H9 (cell line): Measurements from ENCODE around the gene NCKAP5L. TPM values are rescaled to one million over a fixed set of nuclear protein-coding genes. Genes with fewer than 3 reads are reported as not detected.

Source experiments
- DNase-seq: peaks from one replicate; pipeline ENCODE4 v3.0.0-alpha.2; 2017
- H2AFZ ChIP-seq: one replicate; pipeline ENCODE4 v1.6.1; 2013; ENCODE audit warnings: mild to moderate bottlenecking, low read length, control low read depth, moderate library complexity
- H2AK5ac ChIP-seq: 2 replicates; pipeline ENCODE4 v1.6.1; 2013; ENCODE audit warnings: low read length, control low read depth, mixed read lengths; ENCODE audit not compliant: insufficient read length
- H2BK120ac ChIP-seq: one replicate; pipeline ENCODE4 v1.6.1; 2013; ENCODE audit warnings: low read depth, mild to moderate bottlenecking, low read length, control low read depth, inconsistent platforms; ENCODE audit not compliant: poor library complexity, severe bottlenecking
- H2BK12ac ChIP-seq: 2 replicates; pipeline ENCODE4 v1.6.1; 2013; ENCODE audit warnings: low read length, control low read depth, mixed read lengths, low read depth; ENCODE audit not compliant: insufficient read length
- H2BK15ac ChIP-seq: 2 replicates; pipeline ENCODE4 v1.6.1; 2013; ENCODE audit warnings: low read depth, low read length, control low read depth
- H2BK20ac ChIP-seq: one replicate; pipeline ENCODE4 v1.6.1; 2013; ENCODE audit warnings: low read depth, mild to moderate bottlenecking, low read length, control low read depth, inconsistent platforms; ENCODE audit not compliant: poor library complexity, severe bottlenecking
- H2BK5ac ChIP-seq: 2 replicates; pipeline ENCODE4 v1.6.1; 2013; ENCODE audit warnings: low read length, control low read depth, mixed read lengths; ENCODE audit not compliant: insufficient read length
- H3K14ac ChIP-seq: 2 replicates; pipeline ENCODE4 v1.6.1; 2013; ENCODE audit warnings: low read length, control low read depth; ENCODE audit not compliant: insufficient read depth
- H3K18ac ChIP-seq: 2 replicates; pipeline ENCODE4 v1.6.1; 2013; ENCODE audit warnings: low read depth, mild to moderate bottlenecking, mixed read lengths, low read length, control low read depth; ENCODE audit not compliant: insufficient read length
- H3K23ac ChIP-seq: 2 replicates; pipeline ENCODE4 v1.6.1; 2013; ENCODE audit warnings: low read length, control low read depth, mixed read lengths, low read depth; ENCODE audit not compliant: insufficient read length
- H3K23me2 ChIP-seq: 2 replicates; pipeline ENCODE4 v1.6.1; 2013; ENCODE audit warnings: low read depth, mild to moderate bottlenecking, mixed read lengths, low read length, control low read depth; ENCODE audit not compliant: insufficient read length, poor library complexity, severe bottlenecking
- H3K27ac ChIP-seq: 2 replicates; pipeline ENCODE4 v1.5.1; 2013; ENCODE audit warnings: low read length, control low read depth, mixed read lengths, low read depth; ENCODE audit not compliant: insufficient read length
- H3K27me3 ChIP-seq: 2 replicates; pipeline ENCODE4 v1.6.1; 2013; ENCODE audit warnings: low read length, control low read depth, inconsistent platforms; ENCODE audit not compliant: insufficient read depth
- H3K4ac ChIP-seq: 2 replicates; pipeline ENCODE4 v1.6.1; 2013; ENCODE audit warnings: low read depth, mild to moderate bottlenecking, control low read depth, inconsistent platforms, low read length, moderate library complexity
- H3K4me1 ChIP-seq: 2 replicates; pipeline ENCODE4 v1.6.1; 2013; ENCODE audit warnings: low read length, control low read depth, inconsistent platforms; ENCODE audit not compliant: insufficient read depth
- H3K4me2 ChIP-seq: 2 replicates; pipeline ENCODE4 v1.6.1; 2013; ENCODE audit warnings: low read length, control low read depth, mixed read lengths; ENCODE audit not compliant: insufficient read length, insufficient read depth
- H3K56ac ChIP-seq: 2 replicates; pipeline ENCODE4 v1.6.1; 2013; ENCODE audit warnings: low read depth, mild to moderate bottlenecking, mixed read lengths, low read length, control low read depth; ENCODE audit not compliant: insufficient read length
- H3K79me1 ChIP-seq: 2 replicates; pipeline ENCODE4 v1.6.1; 2013; ENCODE audit warnings: low read depth, mild to moderate bottlenecking, moderate library complexity, low read length, control low read depth, inconsistent platforms; ENCODE audit not compliant: insufficient read depth, poor library complexity, severe bottlenecking
- H3K79me2 ChIP-seq: 2 replicates; pipeline ENCODE4 v1.6.1; 2013; ENCODE audit warnings: low read length, control low read depth, inconsistent platforms; ENCODE audit not compliant: insufficient read depth
- H3K9ac ChIP-seq: 2 replicates; pipeline ENCODE4 v1.6.1; 2013; ENCODE audit warnings: low read length, control low read depth, mixed read lengths; ENCODE audit not compliant: insufficient read length; ENCODE audit errors: extremely low read depth
- H3K9me3 ChIP-seq: one replicate; pipeline ENCODE4 v1.6.1; 2013; ENCODE audit warnings: low read depth, low read length, inconsistent platforms; ENCODE audit not compliant: control insufficient read depth
- H3T11ph ChIP-seq: one replicate; pipeline ENCODE4 v1.6.1; 2013; ENCODE audit warnings: mild to moderate bottlenecking, low read length, control low read depth, inconsistent platforms
- H4K20me1 ChIP-seq: one replicate; pipeline ENCODE4 v1.6.1; 2013; ENCODE audit not compliant: control insufficient read depth, insufficient read length, insufficient read depth
- H4K5ac ChIP-seq: 2 replicates; pipeline ENCODE4 v1.6.1; 2013; ENCODE audit warnings: low read depth, mild to moderate bottlenecking, mixed read lengths, low read length, control low read depth; ENCODE audit not compliant: insufficient read length
- H4K8ac ChIP-seq: replicated peaks from 2 replicates; pipeline ENCODE4 v1.6.1; 2013; ENCODE audit warnings: low read length, control low read depth, mixed read lengths, low read depth; ENCODE audit not compliant: insufficient read length
- H4K91ac ChIP-seq: 2 replicates; pipeline ENCODE4 v1.6.1; 2013; ENCODE audit warnings: low read depth, mild to moderate bottlenecking, moderate library complexity, mixed read lengths, low read length, control low read depth; ENCODE audit not compliant: insufficient read length
- H3K27ac Mint-ChIP-seq, 3 experiments: 2 replicates in 2 of 3; 3 replicates in 1 of 3; pipeline ENCODE4 v1.8.0; 2020 to 2021; ENCODE audit warnings: mixed read lengths in 3 of 3, mild to moderate bottlenecking in 1 of 3, moderate library complexity in 1 of 3
- H3K27me3 Mint-ChIP-seq: 2 replicates; pipeline ENCODE4 v1.8.0; 2021; ENCODE audit warnings: low read depth, mild to moderate bottlenecking, moderate library complexity, mixed read lengths
- H3K36me3 Mint-ChIP-seq, 3 experiments: 2 replicates in 2 of 3; 3 replicates in 1 of 3; pipeline ENCODE4 v1.8.0; 2020 to 2021; ENCODE audit warnings: low read depth in 3 of 3, mixed read lengths in 3 of 3; ENCODE audit not compliant: insufficient read depth in 1 of 3
- H3K4me1 Mint-ChIP-seq, 2 experiments: 2 replicates each; pipeline ENCODE4 v1.8.0; 2020; ENCODE audit warnings: mixed read lengths in 2 of 2
- H3K4me3 Mint-ChIP-seq, 2 experiments: 2 replicates in 1 of 2; 3 replicates in 1 of 2; pipeline ENCODE4 v1.8.0; 2020 to 2021; ENCODE audit warnings: mild to moderate bottlenecking in 2 of 2, mixed read lengths in 2 of 2, moderate library complexity in 1 of 2
- H3K9me3 Mint-ChIP-seq, 2 experiments: 2 replicates in 1 of 2; 3 replicates in 1 of 2; pipeline ENCODE4 v1.8.0; 2020; ENCODE audit warnings: mild to moderate bottlenecking in 2 of 2, mixed read lengths in 2 of 2, moderate library complexity in 1 of 2
- CTCF ChIP-seq: fragments of 200-600 bp; sonication (generic); conservative IDR thresholded peaks from 3 replicates; pipeline ENCODE4 v1.8.0; 2021; ENCODE audit warnings: antibody characterized with exemption, mild to moderate bottlenecking
- WGBS: extraction: QIAGEN DNeasy Blood & Tissue Kit; methylation state at CpG from one replicate; pipeline ENCODE4 v1.1.7; 2013; ENCODE audit warnings: missing lambda C conversion rate, low lambda C conversion rate, mixed read lengths; ENCODE audit not compliant: insufficient read length; ENCODE audit errors: extremely low coverage; 5-methylcytosine and 5-hydroxymethylcytosine counted together
- total RNA-seq: library from RNA; stranded (reverse); gene quantifications from 2 replicates; pipeline ENCODE4 v1.2.1, GENCODE V29; 2021

NCKAP5L gene
- total RNA-seq, 1 experiment from 2014 or later, result 27.7 TPM

GRCh38 chr12:49827051-49827400 is 1.2 kb downstream of the NCKAP5L start:
- H3K27ac Mint-ChIP-seq, result peak overlapping the region in 2 of 3 experiments; percentile 77 to 88; a peak in 3 of 7 replicates
- Histone ChIP-seq H2AFZ (no peak overlapping the region), H2BK15ac (no peak overlapping the region), H3K4me1 (peaks cover 2% of the 10 kb centered on the region), H3K18ac (no peak overlapping the region), H3K27ac (no peak overlapping the region), H3K79me1 (peaks cover 4% of the 10 kb centered on the region), H3K4ac (no peak overlapping the region), H4K20me1 (no peaks in the 10 kb centered on the region), H3K79me2 (peaks cover 2% of the 10 kb centered on the region; the same call in 1 of the 2 replicates), H3K23me2 (peaks cover 16% of the 10 kb centered on the region), H2BK20ac (no peak overlapping the region), H3K9me3 (no peaks in the 10 kb centered on the region), H3K4me2 (peak overlapping the region; percentile 91), H2BK120ac (no peak overlapping the region), H4K91ac (no peak overlapping the region), H2AK5ac (no peak overlapping the region), H4K5ac (no peak overlapping the region), H3K56ac (no peak overlapping the region), H3K27me3 (no peaks in the 10 kb centered on the region), H2BK12ac (no peak overlapping the region), H3K14ac (peak overlapping the region; percentile 4; the same call in 1 of the 2 replicates), H4K8ac (no peak overlapping the region), H3K23ac (no peak overlapping the region), H2BK5ac (no peak overlapping the region), H3K9ac (peak overlapping the region; percentile 64), H3T11ph (no peak overlapping the region)
- peak overlapping the region; percentile 88 to 98 for H3K4me3 Mint-ChIP-seq
- H3K9me3 Mint-ChIP-seq, result no peaks in the 10 kb centered on the region; a peak in 1 of 5 replicates
- H3K36me3 Mint-ChIP-seq, result peaks cover 9 to 13% (median 11%) of the 10 kb centered on the region in 3 experiments
- no peaks in the 10 kb centered on the region for H3K27me3 Mint-ChIP-seq
- TF ChIP-seq CTCF, result no peak
- H3K4me1 Mint-ChIP-seq, result peaks cover 36 to 47% of the 10 kb centered on the region in 2 experiments
- WGBS, result no CpG with 5 or more reads among the region's 6 CpGs
- DNase-seq, result no peak
